GM12892 (cell line): ENCODE measurements around the gene CST3.

Source experiments
- POLR2AphosphoS5 ChIP-seq: IDR thresholded peaks from 2 replicates; pipeline ENCODE4 v1.6.1; 2011; ENCODE audit warnings: low read depth, low read length, control low read depth
- TAF1 ChIP-seq: IDR thresholded peaks from 2 replicates; pipeline ENCODE4 v1.6.1; 2011; ENCODE audit warnings: low read depth, mild to moderate bottlenecking, control low read depth, low read length, borderline replicate concordance

GRCh38 chr20:23636908-23637281 lies 860 bp downstream of the CST3 start:
- TF ChIP-seq POLR2AphosphoS5 (no peak), TAF1 (no peak)
